Tibial nerve (tissue), 3 donors: ENCODE measurements around the gene RPS6KL1.

Source experiments
- POLR2A ChIP-seq, 2 donors: fragments of 450-650 bp; IDR thresholded peaks; one replicate each; pipeline ENCODE4 v1.6.1; 2017; ENCODE audit warnings: antibody characterized with exemption in 2 of 2, mild to moderate bottlenecking in 2 of 2, moderate library complexity in 2 of 2
- TF ChIP-seq, protein P1 (sequence below), 5 experiments: fragments of 200-600 bp in 3 of 5; fragments of 450-650 bp in 2 of 5; sonication (generic) in 3 of 5; IDR thresholded peaks; one replicate each; pipeline ENCODE4 v1.5.1; 2016 to 2019; ENCODE audit warnings: antibody characterized with exemption in 5 of 5, mild to moderate bottlenecking in 3 of 5, moderate library complexity in 2 of 5

DNA sequence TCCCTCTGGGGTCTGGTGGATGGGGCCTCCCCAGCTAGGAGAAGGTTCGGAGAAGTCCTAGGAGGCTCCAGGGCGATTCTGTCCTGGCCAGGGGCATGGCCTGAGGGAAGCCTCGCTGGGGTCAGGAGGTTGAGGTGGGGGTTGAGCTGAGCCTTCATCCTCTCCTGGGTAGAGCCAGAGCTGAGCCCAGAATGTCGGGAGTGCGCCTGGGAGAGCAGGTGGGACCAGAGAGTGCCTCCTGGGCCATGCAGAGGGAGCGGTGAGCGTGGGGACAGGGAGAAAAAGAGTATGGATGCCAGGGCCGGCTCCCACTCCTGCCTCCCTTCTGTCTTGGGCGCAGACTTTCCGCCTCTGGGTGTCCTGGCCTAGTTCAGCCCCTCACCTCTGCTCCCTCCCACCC is 13.1 kb downstream of the RPS6KL1 start:
- TF ChIP-seq, protein P1, sequence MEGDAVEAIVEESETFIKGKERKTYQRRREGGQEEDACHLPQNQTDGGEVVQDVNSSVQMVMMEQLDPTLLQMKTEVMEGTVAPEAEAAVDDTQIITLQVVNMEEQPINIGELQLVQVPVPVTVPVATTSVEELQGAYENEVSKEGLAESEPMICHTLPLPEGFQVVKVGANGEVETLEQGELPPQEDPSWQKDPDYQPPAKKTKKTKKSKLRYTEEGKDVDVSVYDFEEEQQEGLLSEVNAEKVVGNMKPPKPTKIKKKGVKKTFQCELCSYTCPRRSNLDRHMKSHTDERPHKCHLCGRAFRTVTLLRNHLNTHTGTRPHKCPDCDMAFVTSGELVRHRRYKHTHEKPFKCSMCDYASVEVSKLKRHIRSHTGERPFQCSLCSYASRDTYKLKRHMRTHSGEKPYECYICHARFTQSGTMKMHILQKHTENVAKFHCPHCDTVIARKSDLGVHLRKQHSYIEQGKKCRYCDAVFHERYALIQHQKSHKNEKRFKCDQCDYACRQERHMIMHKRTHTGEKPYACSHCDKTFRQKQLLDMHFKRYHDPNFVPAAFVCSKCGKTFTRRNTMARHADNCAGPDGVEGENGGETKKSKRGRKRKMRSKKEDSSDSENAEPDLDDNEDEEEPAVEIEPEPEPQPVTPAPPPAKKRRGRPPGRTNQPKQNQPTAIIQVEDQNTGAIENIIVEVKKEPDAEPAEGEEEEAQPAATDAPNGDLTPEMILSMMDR (IDR thresholded peaks at IDR 0.05) = no peak
- TF ChIP-seq POLR2A (IDR thresholded peaks at IDR 0.05) = no peak
